Measurements from ENCODE around the gene SIGMAR1. TPM values are rescaled to one million over a fixed set of nuclear protein-coding genes. Genes with fewer than 3 reads are reported as not detected.
A peak's percentile ranks its signal among the peaks of the same experiment; 100 is the strongest.

SIGMAR1 gene
- total RNA-seq, 4 donors from 2014 or later = 18.9 to 35.7 (median 27.4) TPM

DNA sequence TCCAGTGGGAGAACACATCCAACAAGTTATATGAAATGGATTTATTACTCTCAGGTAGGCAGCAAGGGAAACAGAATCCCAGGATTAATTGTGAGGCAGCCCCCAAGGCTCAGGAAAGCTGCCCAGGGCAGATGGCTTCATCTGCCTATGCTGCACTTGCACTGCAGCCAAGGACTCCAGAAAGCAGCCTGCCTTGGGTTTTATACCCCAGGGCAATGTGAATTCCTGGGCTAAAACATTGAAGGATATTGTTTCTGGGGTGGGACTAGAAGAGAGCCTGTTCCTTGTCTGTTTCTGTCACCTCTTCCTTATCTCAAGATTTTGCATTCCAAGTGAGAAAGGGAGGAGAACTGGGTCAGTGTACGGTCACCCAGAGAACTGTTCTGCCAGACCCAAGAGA, 33.7 kb upstream of the SIGMAR1 start:
- no peaks in the 10 kb centered on the region for H3K36me3 ChIP-seq
- H3K27me3 ChIP-seq = no peaks in the 10 kb centered on the region
- DNase-seq (no peak), ATAC-seq (no peak)
- in situ Hi-C loops (cut with MboI; ENCODE audit: low sequenced_read_pairs in 4 of 4) (loop anchor here in 1 of 4 donors (25.0 kb wide), 1 partner anchor 416 kb away; the partner anchor contains the start of genes FANCG and PIGO), intact Hi-C loops (cut with DNase I; ENCODE audit: low total_unique reads) (no loop called here)
- no peaks in the 10 kb centered on the region for H3K9me3 ChIP-seq
- H3K4me1 ChIP-seq = peaks cover 3 to 4% of the 10 kb centered on the region in 2 donors
- no peak overlapping the region for H3K4me3 ChIP-seq
- TF ChIP-seq POLR2A (IDR thresholded peaks at IDR 0.05) = no peak
- TF ChIP-seq, protein P1, sequence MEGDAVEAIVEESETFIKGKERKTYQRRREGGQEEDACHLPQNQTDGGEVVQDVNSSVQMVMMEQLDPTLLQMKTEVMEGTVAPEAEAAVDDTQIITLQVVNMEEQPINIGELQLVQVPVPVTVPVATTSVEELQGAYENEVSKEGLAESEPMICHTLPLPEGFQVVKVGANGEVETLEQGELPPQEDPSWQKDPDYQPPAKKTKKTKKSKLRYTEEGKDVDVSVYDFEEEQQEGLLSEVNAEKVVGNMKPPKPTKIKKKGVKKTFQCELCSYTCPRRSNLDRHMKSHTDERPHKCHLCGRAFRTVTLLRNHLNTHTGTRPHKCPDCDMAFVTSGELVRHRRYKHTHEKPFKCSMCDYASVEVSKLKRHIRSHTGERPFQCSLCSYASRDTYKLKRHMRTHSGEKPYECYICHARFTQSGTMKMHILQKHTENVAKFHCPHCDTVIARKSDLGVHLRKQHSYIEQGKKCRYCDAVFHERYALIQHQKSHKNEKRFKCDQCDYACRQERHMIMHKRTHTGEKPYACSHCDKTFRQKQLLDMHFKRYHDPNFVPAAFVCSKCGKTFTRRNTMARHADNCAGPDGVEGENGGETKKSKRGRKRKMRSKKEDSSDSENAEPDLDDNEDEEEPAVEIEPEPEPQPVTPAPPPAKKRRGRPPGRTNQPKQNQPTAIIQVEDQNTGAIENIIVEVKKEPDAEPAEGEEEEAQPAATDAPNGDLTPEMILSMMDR (IDR thresholded peaks at IDR 0.05 in 4 of 5, conservative IDR thresholded peaks at IDR 0.05 in 1 of 5) = no peak
- no peak overlapping the region for H3K27ac ChIP-seq

DNA sequence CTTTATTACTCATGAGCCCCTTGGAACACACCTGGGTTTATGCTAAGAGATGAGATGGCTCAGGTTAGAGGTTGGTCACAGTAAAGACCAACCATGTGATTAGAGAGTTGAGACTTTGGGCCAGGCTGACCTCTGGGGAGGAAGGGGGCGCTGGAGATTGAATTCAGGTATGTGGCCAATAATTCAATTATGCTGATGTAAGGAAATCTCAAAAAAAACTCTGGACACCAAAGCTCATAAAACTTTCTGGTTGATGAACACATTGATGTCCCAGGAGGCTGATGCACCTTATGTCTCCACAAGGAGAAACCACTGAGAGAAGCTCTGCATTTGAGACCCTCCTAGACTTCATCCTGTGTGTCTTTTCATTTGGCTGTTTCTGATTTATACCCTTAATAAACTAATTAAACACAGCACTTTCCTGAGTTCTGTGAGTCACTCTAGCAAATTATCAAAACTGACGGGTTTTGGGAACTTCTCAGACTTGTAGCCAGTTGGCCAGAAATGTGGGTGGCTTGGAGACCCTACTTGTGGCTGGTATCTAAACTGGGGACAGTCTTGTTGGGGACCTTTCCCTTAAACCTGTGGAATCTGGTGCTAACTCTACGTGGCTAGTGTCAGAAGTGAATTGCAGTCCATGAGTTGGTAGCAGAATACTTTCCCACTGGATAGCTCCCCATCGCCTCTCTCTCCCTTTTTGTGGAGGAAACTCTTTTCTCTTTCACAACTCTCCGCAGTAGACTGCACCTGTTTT, 32.4 kb upstream of the SIGMAR1 start:
- intact Hi-C loops (cut with DNase I; ENCODE audit: low total_unique reads) = loop anchor here (5.0 kb wide), 1 partner anchor 317 kb away; the partner anchor contains the start of gene DNAJB5
- Histone ChIP-seq H3K27me3 (no peaks in the 10 kb centered on the region), H3K9me3 (no peaks in the 10 kb centered on the region), H3K27ac (no peak overlapping the region), H3K4me3 (no peak overlapping the region), H3K36me3 (no peaks in the 10 kb centered on the region), H3K4me1 (peaks cover 3 to 4% of the 10 kb centered on the region in 2 donors)
- in situ Hi-C loops (cut with MboI; ENCODE audit: low sequenced_read_pairs in 4 of 4) = loop anchor here in 1 of 4 donors (25.0 kb wide), 1 partner anchor 417 kb away; the partner anchor contains the start of genes FANCG and PIGO
- DNase-seq (no peak), ATAC-seq (no peak)
- TF ChIP-seq POLR2A (IDR thresholded peaks at IDR 0.05) = no peak
- TF ChIP-seq, protein P1 (IDR thresholded peaks at IDR 0.05 in 4 of 5, conservative IDR thresholded peaks at IDR 0.05 in 1 of 5) = no peak

GRCh38 chr9:34665381-34666250, 28.0 kb upstream of the SIGMAR1 start:
- intact Hi-C loops (cut with DNase I; ENCODE audit: low total_unique reads) = loop anchor here (1.0 to 5.0 kb wide), 3 partner anchors 13 to 322 kb away; partner anchors contain the start of genes DNAJB5 and IL11RA

GRCh38 chr9:34665067-34665380, 27.4 kb upstream of the SIGMAR1 start:
- peak in 1 of 2 donors; percentile 18 for ATAC-seq
- Histone ChIP-seq H3K4me1 (peaks cover 0 to 4% of the 10 kb centered on the region in 2 donors), H3K27ac (peak overlapping the region; percentile 91 to 100 (median 98)), H3K4me3 (peak overlapping the region; percentile 76 to 98 (median 86)), H3K36me3 (peaks cover 0 to 6% of the 10 kb centered on the region in 2 donors), H3K9me3 (no peaks in the 10 kb centered on the region), H3K27me3 (no peaks in the 10 kb centered on the region)
- intact Hi-C loops (cut with DNase I; ENCODE audit: low total_unique reads) (loop anchor here (1.0 to 5.0 kb wide), 3 partner anchors 13 to 322 kb away; partner anchors contain the start of genes DNAJB5 and IL11RA), in situ Hi-C loops (cut with MboI; ENCODE audit: low sequenced_read_pairs in 4 of 4) (loop anchor here in 1 of 4 donors (25.0 kb wide), 1 partner anchor 422 kb away; the partner anchor contains the start of genes FANCG and PIGO)
- TF ChIP-seq, protein P1 (IDR thresholded peaks at IDR 0.05 in 4 of 5, conservative IDR thresholded peaks at IDR 0.05 in 1 of 5) = peak in 1 of 5 experiments; percentile 14
- no peak for TF ChIP-seq POLR2A (IDR thresholded peaks at IDR 0.05)
- DNase-seq = no peak

More at GRCh38 chr9:34665381-34666250, 28.0 kb upstream of the SIGMAR1 start:
- peaks cover 0 to 4% of the 10 kb centered on the region in 2 donors for H3K4me1 ChIP-seq
- peak; percentile 86 to 87 for ATAC-seq
- no peaks in the 10 kb centered on the region for H3K9me3 ChIP-seq
- H3K27ac ChIP-seq = peak overlapping the region; percentile 91 to 100 (median 98)
- TF ChIP-seq, protein P1 (IDR thresholded peaks at IDR 0.05 in 4 of 5, conservative IDR thresholded peaks at IDR 0.05 in 1 of 5) = peak in 1 of 5 experiments; percentile 9
- peak; percentile 62 to 63 for TF ChIP-seq POLR2A (IDR thresholded peaks at IDR 0.05)
- H3K4me3 ChIP-seq = peak overlapping the region; percentile 76 to 98 (median 86)
- H3K27me3 ChIP-seq = no peaks in the 10 kb centered on the region
- peak; percentile 90 to 94 for DNase-seq
- peaks cover 0 to 6% of the 10 kb centered on the region in 2 donors for H3K36me3 ChIP-seq
- in situ Hi-C loops (cut with MboI; ENCODE audit: low sequenced_read_pairs in 4 of 4) = loop anchor here in 1 of 4 donors (25.0 kb wide), 1 partner anchor 422 kb away; the partner anchor contains the start of genes FANCG and PIGO

Data from gastrocnemius medialis (tissue), 4 donors.